A549 (cell line): ENCODE results near the gene SORCS3. TPM values are rescaled to one million over a fixed set of nuclear protein-coding genes. Genes with fewer than 3 reads are reported as not detected.

Source experiments
- ATAC-seq, 2 experiments: fragments of 200-7000 bp in 1 of 2; fragments of >200 bp in 1 of 2; cut with Nextera tagmentation in 1 of 2; cut with Tn5 transposase in 1 of 2; 3 replicates each; pipeline versions ENCODE4 v1.8.0 to v1.9.1; 2018 to 2020; ENCODE audit warnings: mild to moderate bottlenecking in 1 of 2, moderate library complexity in 1 of 2
- CTCF ChIA-PET: fragments of 300-600 bp; sonication (Branson Sonifier 250); formaldehyde crosslinking; extraction: SDS; loops from one replicate; lab custom pipeline; 2021; ENCODE audit warnings: antibody characterized with exemption, inconsistent platforms; lab: Yijun Ruan, JAX
- POLR2A ChIA-PET: fragments of 350-600 bp; formaldehyde crosslinking; extraction: SDS; loops from one replicate; lab custom pipeline; 2021; ENCODE audit warnings: antibody characterized with exemption, inconsistent platforms; lab: Yijun Ruan, JAX
- DNase-seq, 2 experiments: peaks; one replicate each; pipeline versions ENCODE4 v3.0.0 to v3.0.0-alpha.2; 2011 to 2016; ENCODE audit warnings: low read depth in 1 of 2, low spot score in 1 of 2
- FAIRE-seq: peaks from 2 replicates; lab custom pipeline; 2011; peaks lifted over from hg19 to GRCh38; lab: Jason Lieb, UNC
- H3K27ac ChIP-seq, 2 experiments: fragments of >200 bp; sonication (Bioruptor Twin); formaldehyde crosslinking; 3 replicates each; pipeline ENCODE4 v1.5.1; 2016 to 2017
- H3K4me1 ChIP-seq: fragments of >200 bp; sonication (Bioruptor Twin); formaldehyde crosslinking; 3 replicates; pipeline ENCODE4 v1.6.1; 2016
- H3K4me2 ChIP-seq: fragments of >200 bp; sonication (Bioruptor Twin); formaldehyde crosslinking; 3 replicates; pipeline ENCODE4 v1.6.1; 2016
- H3K4me3 ChIP-seq: fragments of >200 bp; sonication (Bioruptor Twin); formaldehyde crosslinking; 3 replicates; pipeline ENCODE4 v1.5.1; 2016
- H3K9me3 ChIP-seq: fragments of >200 bp; sonication (Bioruptor Twin); formaldehyde crosslinking; 3 replicates; pipeline ENCODE4 v1.6.1; 2016
- CBX8 ChIP-seq: fragments of 200-600 bp; sonication (generic); IDR thresholded peaks from 2 replicates; pipeline ENCODE4 v1.6.1; 2016
- CHD4 ChIP-seq: fragments of 200-600 bp; sonication (generic); IDR thresholded peaks from 2 replicates; pipeline ENCODE4 v1.6.1; 2016; ENCODE audit warnings: antibody characterized with exemption, mild to moderate bottlenecking, borderline replicate concordance
- FOSL2 ChIP-seq, 2 experiments: fragments of 450-650 bp in 1 of 2; fragments of >200 bp in 1 of 2; sonication (Bioruptor Twin) in 1 of 2; formaldehyde crosslinking; IDR thresholded peaks; 2 replicates each; pipeline versions ENCODE4 v1.5.0 to v1.6.1; 2016 to 2020; ENCODE audit warnings: mild to moderate bottlenecking in 1 of 2, moderate library complexity in 1 of 2
- FOXS1 ChIP-seq: fragments of 250-450 bp; sonication (Bioruptor Pico); IDR thresholded peaks from 2 replicates; pipeline ENCODE4 v1.5.0; 2020; ENCODE audit warnings: mild to moderate bottlenecking, moderate library complexity
- HDAC2 ChIP-seq: fragments of 200-600 bp; sonication (generic); IDR thresholded peaks from 2 replicates; pipeline ENCODE4 v1.6.1; 2016
- HOXB13 ChIP-seq: fragments of 250-450 bp; sonication (Bioruptor Pico); IDR thresholded peaks from 2 replicates; pipeline ENCODE4 v1.5.0; 2020; ENCODE audit warnings: low read depth, mild to moderate bottlenecking, moderate library complexity
- KDM1A ChIP-seq: fragments of 200-600 bp; sonication (generic); IDR thresholded peaks from 2 replicates; pipeline ENCODE4 v1.6.1; 2016; ENCODE audit warnings: low read depth, mild to moderate bottlenecking
- KDM5A ChIP-seq: fragments of 200-600 bp; sonication (generic); IDR thresholded peaks from 2 replicates; pipeline ENCODE4 v1.6.1; 2016; ENCODE audit warnings: antibody characterized with exemption, mild to moderate bottlenecking
- MAFK ChIP-seq: fragments of 450-650 bp; IDR thresholded peaks from 2 replicates; pipeline ENCODE4 v1.6.1; 2014; ENCODE audit not compliant: partially characterized antibody
- MAZ ChIP-seq: fragments of 150-350 bp; IDR thresholded peaks from 2 replicates; pipeline ENCODE4 v1.6.1; 2014; ENCODE audit warnings: antibody characterized with exemption, low read depth, low read length, borderline replicate concordance
- NPAS2 ChIP-seq: fragments of 250-450 bp; sonication (Bioruptor Pico); IDR thresholded peaks from 2 replicates; pipeline ENCODE4 v1.8.0; 2022; ENCODE audit warnings: mild to moderate bottlenecking, moderate library complexity, borderline replicate concordance
- PHF8 ChIP-seq: fragments of 200-600 bp; sonication (generic); IDR thresholded peaks from 2 replicates; pipeline ENCODE4 v1.6.1; 2016; ENCODE audit warnings: low read depth, mild to moderate bottlenecking, antibody characterized with exemption, moderate library complexity, borderline replicate concordance
- POLR2A ChIP-seq: IDR thresholded peaks from 2 replicates; pipeline ENCODE4 v1.6.1; 2012; ENCODE audit warnings: mild to moderate bottlenecking, low read length
- POLR2AphosphoS2 ChIP-seq: conservative IDR thresholded peaks from 2 replicates; pipeline ENCODE4 v1.6.1; 2012; ENCODE audit warnings: low read length, improper control_type of control experiment, inconsistent platforms
- RARB ChIP-seq: fragments of 250-450 bp; sonication (Bioruptor Pico); IDR thresholded peaks from 2 replicates; pipeline ENCODE4 v1.8.0; 2021; ENCODE audit warnings: mild to moderate bottlenecking, moderate library complexity
- SREBF2 ChIP-seq: fragments of 450-650 bp; IDR thresholded peaks from 2 replicates; pipeline ENCODE4 v1.6.1; 2014; ENCODE audit warnings: mild to moderate bottlenecking, moderate library complexity
- ZC3H11A ChIP-seq: fragments of 450-650 bp; IDR thresholded peaks from 2 replicates; pipeline ENCODE4 v1.6.1; 2014; ENCODE audit warnings: antibody characterized with exemption, mild to moderate bottlenecking
- WGBS: methylation state at CpG from one replicate; pipeline ENCODE4 v1.1.6; 2017; ENCODE audit errors: missing lambda C conversion rate; 5-methylcytosine and 5-hydroxymethylcytosine counted together
- polyA plus RNA-seq, 4 experiments: library from polyadenylated mRNA; depleted of rRNA in 3 of 4; stranded (reverse); fragments of >200 nt; fragmentation: RNase III in 1 of 4; extraction: RNeasy Plus Mini Kit Qiagen cat#74134 plus additional on column Dnase treatment in 1 of 4; gene quantifications; 2 replicates in 3 of 4; 3 replicates in 1 of 4; pipeline ENCODE4 v1.2.3, GENCODE V29; 2011 to 2017
- TF ChIP-seq, protein P1 (sequence below): fragments of 200-600 bp; sonication (generic); IDR thresholded peaks from 2 replicates; pipeline ENCODE4 v1.6.1; 2016; ENCODE audit warnings: antibody characterized with exemption, mild to moderate bottlenecking, moderate library complexity
- TF ChIP-seq, protein P2 (sequence below): fragments of 250-450 bp; sonication (Bioruptor Pico); IDR thresholded peaks from 2 replicates; pipeline ENCODE4 v1.5.0; 2021; ENCODE audit warnings: mild to moderate bottlenecking, moderate library complexity, borderline replicate concordance
- TF ChIP-seq, protein P3 (sequence below): fragments of >200 bp; sonication (Bioruptor Twin); formaldehyde crosslinking; IDR thresholded peaks from 3 replicates; pipeline ENCODE4 v1.6.1; 2016
- TF ChIP-seq, protein P4 (sequence below): fragments of 150-350 bp; IDR thresholded peaks from 2 replicates; pipeline ENCODE4 v1.6.1; 2014; ENCODE audit warnings: low read depth, mild to moderate bottlenecking, low read length
- TF ChIP-seq, protein P5 (sequence below): IDR thresholded peaks from 2 replicates; pipeline ENCODE4 v1.6.1; 2012

SORCS3 gene
- polyA plus RNA-seq, 2 of the 4 experiments (the other 2 are of a cell fraction): not detected

DNA sequence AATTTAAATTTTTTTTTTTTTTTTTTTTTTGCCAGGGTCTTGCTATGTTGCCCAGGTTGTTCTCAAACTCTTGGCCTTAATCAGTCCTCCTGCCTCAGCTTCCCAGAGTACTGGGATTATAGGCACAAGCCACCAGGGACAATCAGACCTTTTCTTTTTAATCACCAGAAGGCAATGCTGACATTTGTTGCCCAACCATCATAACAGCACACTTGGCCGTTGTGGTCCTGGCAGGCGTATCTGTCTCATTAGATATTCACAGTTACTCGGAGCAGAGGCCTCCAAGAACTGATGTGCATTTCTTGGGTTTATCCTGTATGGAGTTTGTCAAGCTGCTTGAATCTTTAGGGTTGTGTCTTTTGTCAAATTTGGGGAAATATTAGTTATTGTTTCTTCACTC lies 100.0 kb downstream of the SORCS3 start:
- no peak overlapping the region for H3K4me3 ChIP-seq
- no peaks in the 10 kb centered on the region for H3K9me3 ChIP-seq
- ATAC-seq: no peak
- no peak for FAIRE-seq
- WGBS: 16% methylated on average over 3 of the region's 3 CpGs
- H3K4me2 ChIP-seq: no peak overlapping the region
- DNase-seq: no peak
- TF ChIP-seq FOSL2 (IDR thresholded peaks at IDR 0.05) (no peak), FOSL2 (CRISPR knock-in tag; IDR thresholded peaks at IDR 0.05) (no peak), NPAS2 (CRISPR knock-in tag) (no peak), SREBF2 (no peak)
- TF ChIP-seq, all 56 proteins: peak for 0
- ChIA-PET POLR2A (no interaction called here), CTCF (no interaction called here)
- no peaks in the 10 kb centered on the region for H3K4me1 ChIP-seq
- H3K27ac ChIP-seq: no peak overlapping the region

DNA sequence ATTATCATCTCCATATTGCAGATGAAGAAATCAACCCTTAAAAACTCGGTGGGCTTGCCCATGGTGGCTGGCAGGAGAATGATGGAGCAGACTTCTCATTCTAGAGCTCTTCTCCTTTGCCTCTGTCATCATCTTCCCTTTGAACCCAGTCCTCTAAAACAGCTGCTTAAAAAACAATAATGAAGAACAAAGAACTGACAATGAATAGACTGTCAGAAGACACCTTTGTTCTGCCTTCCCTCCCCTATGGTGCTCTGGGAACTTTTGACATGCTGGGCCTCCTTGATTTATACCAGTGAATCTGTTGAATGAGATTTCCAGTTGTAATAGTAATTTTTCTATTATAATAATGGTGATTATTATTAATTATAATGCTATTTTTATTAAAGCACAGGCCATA lies 103.0 kb downstream of the SORCS3 start:
- CTCF ChIA-PET: no interaction called here
- Histone ChIP-seq H3K4me1 (no peaks in the 10 kb centered on the region), H3K9me3 (no peaks in the 10 kb centered on the region), H3K27ac (no peak overlapping the region), H3K4me3 (no peak overlapping the region), H3K4me2 (no peak overlapping the region)
- DNase-seq (no peak), ATAC-seq (no peak), FAIRE-seq (no peak)
- TF ChIP-seq POLR2AphosphoS2: no peak
- TF ChIP-seq FOXS1 (CRISPR knock-in tag): no peak
- POLR2A ChIA-PET: no interaction called here
- 0% methylated on average over 1 of the region's 1 CpG for WGBS

DNA sequence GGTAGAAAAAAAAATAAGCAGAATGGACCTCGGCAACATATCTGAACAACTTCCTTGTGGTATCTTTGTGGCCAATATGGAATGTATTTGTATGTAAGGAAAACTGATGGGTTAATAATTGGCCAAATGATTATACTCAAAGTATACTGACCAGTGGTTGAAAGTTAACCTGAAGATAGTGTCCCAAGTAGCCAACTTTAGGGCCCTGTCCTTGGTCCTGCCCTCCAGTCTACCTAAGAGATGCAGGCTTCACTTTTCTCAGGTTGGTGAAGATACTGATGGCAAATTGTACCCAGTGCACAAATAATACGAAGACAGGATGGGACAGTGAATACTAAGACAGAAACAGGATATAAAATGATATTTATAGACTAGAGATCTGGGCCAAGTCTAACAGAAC lies 109.2 kb downstream of the SORCS3 start:
- TF ChIP-seq KDM5A: no peak
- TF ChIP-seq, protein P1, sequence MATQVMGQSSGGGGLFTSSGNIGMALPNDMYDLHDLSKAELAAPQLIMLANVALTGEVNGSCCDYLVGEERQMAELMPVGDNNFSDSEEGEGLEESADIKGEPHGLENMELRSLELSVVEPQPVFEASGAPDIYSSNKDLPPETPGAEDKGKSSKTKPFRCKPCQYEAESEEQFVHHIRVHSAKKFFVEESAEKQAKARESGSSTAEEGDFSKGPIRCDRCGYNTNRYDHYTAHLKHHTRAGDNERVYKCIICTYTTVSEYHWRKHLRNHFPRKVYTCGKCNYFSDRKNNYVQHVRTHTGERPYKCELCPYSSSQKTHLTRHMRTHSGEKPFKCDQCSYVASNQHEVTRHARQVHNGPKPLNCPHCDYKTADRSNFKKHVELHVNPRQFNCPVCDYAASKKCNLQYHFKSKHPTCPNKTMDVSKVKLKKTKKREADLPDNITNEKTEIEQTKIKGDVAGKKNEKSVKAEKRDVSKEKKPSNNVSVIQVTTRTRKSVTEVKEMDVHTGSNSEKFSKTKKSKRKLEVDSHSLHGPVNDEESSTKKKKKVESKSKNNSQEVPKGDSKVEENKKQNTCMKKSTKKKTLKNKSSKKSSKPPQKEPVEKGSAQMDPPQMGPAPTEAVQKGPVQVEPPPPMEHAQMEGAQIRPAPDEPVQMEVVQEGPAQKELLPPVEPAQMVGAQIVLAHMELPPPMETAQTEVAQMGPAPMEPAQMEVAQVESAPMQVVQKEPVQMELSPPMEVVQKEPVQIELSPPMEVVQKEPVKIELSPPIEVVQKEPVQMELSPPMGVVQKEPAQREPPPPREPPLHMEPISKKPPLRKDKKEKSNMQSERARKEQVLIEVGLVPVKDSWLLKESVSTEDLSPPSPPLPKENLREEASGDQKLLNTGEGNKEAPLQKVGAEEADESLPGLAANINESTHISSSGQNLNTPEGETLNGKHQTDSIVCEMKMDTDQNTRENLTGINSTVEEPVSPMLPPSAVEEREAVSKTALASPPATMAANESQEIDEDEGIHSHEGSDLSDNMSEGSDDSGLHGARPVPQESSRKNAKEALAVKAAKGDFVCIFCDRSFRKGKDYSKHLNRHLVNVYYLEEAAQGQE: peak; percentile 69; the same call in 1 of the 2 replicates
- FAIRE-seq (no peak), ATAC-seq (no peak), DNase-seq (no peak)
- H3K9me3 ChIP-seq: no peaks in the 10 kb centered on the region
- no peak overlapping the region for H3K27ac ChIP-seq
- H3K4me3 ChIP-seq: no peak overlapping the region
- H3K4me2 ChIP-seq: no peak overlapping the region
- H3K4me1 ChIP-seq: no peaks in the 10 kb centered on the region
- POLR2A ChIA-PET: no interaction called here
- 0% methylated on average over 2 of the region's 2 CpGs for WGBS
- CTCF ChIA-PET: no interaction called here

DNA sequence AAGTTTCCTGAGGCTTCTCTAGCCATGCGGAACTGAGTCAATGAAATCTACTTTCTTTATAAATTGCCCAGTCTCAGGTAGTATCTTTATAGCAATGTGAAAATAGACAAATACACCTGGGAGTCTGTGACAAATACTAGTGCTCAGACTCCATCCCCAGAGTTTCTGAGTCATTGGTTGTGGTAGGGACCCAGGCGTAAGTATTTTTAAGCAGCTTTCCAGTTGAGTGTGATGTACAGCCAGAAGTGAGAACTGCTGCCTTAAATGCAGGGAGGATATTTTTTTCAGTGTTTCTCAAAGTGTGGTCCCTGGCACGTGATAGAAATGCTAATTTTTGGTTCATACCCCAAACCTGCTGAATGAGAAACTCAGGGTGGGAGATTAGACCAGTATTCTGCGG lies 121.7 kb downstream of the SORCS3 start:
- no peak overlapping the region for H3K4me2 ChIP-seq
- no peaks in the 10 kb centered on the region for H3K4me1 ChIP-seq
- ATAC-seq (no peak), DNase-seq (no peak), FAIRE-seq (no peak)
- POLR2A ChIA-PET: no interaction called here
- CTCF ChIA-PET: no interaction called here
- H3K9me3 ChIP-seq: no peaks in the 10 kb centered on the region
- no peak overlapping the region for H3K27ac ChIP-seq
- H3K4me3 ChIP-seq: no peak overlapping the region
- WGBS: 16% methylated on average over 4 of the region's 4 CpGs
- TF ChIP-seq RARB (CRISPR knock-in tag): no peak
- TF ChIP-seq HOXB13 (CRISPR knock-in tag): no peak
- TF ChIP-seq, protein P2, sequence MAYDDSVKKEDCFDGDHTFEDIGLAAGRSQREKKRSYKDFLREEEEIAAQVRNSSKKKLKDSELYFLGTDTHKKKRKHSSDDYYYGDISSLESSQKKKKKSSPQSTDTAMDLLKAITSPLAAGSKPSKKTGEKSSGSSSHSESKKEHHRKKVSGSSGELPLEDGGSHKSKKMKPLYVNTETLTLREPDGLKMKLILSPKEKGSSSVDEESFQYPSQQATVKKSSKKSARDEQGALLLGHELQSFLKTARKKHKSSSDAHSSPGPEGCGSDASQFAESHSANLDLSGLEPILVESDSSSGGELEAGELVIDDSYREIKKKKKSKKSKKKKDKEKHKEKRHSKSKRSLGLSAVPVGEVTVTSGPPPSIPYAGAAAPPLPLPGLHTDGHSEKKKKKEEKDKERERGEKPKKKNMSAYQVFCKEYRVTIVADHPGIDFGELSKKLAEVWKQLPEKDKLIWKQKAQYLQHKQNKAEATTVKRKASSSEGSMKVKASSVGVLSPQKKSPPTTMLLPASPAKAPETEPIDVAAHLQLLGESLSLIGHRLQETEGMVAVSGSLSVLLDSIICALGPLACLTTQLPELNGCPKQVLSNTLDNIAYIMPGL: no peak
- no peak for TF ChIP-seq HDAC2
- TF ChIP-seq CBX8: no peak
- TF ChIP-seq MAFK: no peak
- TF ChIP-seq ZC3H11A: no peak
- TF ChIP-seq PHF8: no peak
- TF ChIP-seq CHD4: no peak
- no peak for TF ChIP-seq MAZ
- TF ChIP-seq POLR2A: no peak
- no peak for TF ChIP-seq KDM5A
- TF ChIP-seq SREBF2: no peak
- TF ChIP-seq, protein P3, sequence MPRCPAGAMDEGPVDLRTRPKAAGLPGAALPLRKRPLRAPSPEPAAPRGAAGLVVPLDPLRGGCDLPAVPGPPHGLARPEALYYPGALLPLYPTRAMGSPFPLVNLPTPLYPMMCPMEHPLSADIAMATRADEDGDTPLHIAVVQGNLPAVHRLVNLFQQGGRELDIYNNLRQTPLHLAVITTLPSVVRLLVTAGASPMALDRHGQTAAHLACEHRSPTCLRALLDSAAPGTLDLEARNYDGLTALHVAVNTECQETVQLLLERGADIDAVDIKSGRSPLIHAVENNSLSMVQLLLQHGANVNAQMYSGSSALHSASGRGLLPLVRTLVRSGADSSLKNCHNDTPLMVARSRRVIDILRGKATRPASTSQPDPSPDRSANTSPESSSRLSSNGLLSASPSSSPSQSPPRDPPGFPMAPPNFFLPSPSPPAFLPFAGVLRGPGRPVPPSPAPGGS: no peak
- no peak for TF ChIP-seq KDM1A
- TF ChIP-seq POLR2AphosphoS2: no peak
- TF ChIP-seq, protein P4, sequence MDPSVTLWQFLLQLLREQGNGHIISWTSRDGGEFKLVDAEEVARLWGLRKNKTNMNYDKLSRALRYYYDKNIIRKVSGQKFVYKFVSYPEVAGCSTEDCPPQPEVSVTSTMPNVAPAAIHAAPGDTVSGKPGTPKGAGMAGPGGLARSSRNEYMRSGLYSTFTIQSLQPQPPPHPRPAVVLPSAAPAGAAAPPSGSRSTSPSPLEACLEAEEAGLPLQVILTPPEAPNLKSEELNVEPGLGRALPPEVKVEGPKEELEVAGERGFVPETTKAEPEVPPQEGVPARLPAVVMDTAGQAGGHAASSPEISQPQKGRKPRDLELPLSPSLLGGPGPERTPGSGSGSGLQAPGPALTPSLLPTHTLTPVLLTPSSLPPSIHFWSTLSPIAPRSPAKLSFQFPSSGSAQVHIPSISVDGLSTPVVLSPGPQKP: no peak
- no peak for TF ChIP-seq NPAS2 (CRISPR knock-in tag)
- TF ChIP-seq, protein P5, sequence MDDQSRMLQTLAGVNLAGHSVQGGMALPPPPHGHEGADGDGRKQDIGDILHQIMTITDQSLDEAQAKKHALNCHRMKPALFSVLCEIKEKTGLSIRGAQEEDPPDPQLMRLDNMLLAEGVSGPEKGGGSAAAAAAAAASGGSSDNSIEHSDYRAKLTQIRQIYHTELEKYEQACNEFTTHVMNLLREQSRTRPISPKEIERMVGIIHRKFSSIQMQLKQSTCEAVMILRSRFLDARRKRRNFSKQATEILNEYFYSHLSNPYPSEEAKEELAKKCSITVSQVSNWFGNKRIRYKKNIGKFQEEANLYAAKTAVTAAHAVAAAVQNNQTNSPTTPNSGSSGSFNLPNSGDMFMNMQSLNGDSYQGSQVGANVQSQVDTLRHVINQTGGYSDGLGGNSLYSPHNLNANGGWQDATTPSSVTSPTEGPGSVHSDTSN: no peak
